Fibroblast of skin of left biceps (primary cell): ENCODE data around the gene PI16.
A peak's percentile ranks its signal among the peaks of the same experiment; 100 is the strongest.

ENCODE experiments used
- DNase-seq, 2 experiments: peaks; one replicate each; pipeline ENCODE4 v3.0.0-alpha.2; 2013; ENCODE audit warnings: low read depth in 2 of 2

Gene PI16

GRCh38 chr6:36999751-37000125 lies 45.2 kb downstream of the PI16 start:
- no peak for DNase-seq

GRCh38 chr6:37004044-37004980 lies 49.8 kb downstream of the PI16 start:
- no peak for DNase-seq

GRCh38 chr6:37005061-37005810 lies 50.7 kb downstream of the PI16 start, which contains the start of gene FGD2:
FGD2 (plus strand) TSS chr6:37005655; CDS start chr6:37005818, 163 bp downstream.
- DNase-seq = no peak

GRCh38 chr6:37005827-37006567 lies 51.5 kb downstream of the PI16 start:
- no peak for DNase-seq

GRCh38 chr6:37006793-37007339 lies 52.3 kb downstream of the PI16 start:
- no peak for DNase-seq

GRCh38 chr6:37007340-37008043 lies 53.0 kb downstream of the PI16 start:
- no peak for DNase-seq

- no peak for DNase-seq
These were observed 54.2 kb downstream of the PI16 start for GRCh38 chr6:37008484-37009465.

GRCh38 chr6:37010402-37010892 lies 55.9 kb downstream of the PI16 start:
- DNase-seq = no peak

- DNase-seq = peak; percentile 23 to 31
These were observed 57.3 kb downstream of the PI16 start for GRCh38 chr6:37011656-37012378.

GRCh38 chr6:37013516-37014491 lies 59.3 kb downstream of the PI16 start:
- DNase-seq = no peak
